SK-N-SH treated with all-trans-retinoic acid at 6 μM for 48 hours (cell line): ENCODE results near the gene KRTAP5-6.

Experiments
- CSDC2 ChIP-seq: fragments of 250-450 bp; sonication (Bioruptor Pico); IDR thresholded peaks from 2 replicates; pipeline ENCODE4 v1.5.0; 2020; ENCODE audit warnings: mild to moderate bottlenecking, moderate library complexity
- ESRRG ChIP-seq: fragments of 250-450 bp; sonication (Bioruptor Pico); IDR thresholded peaks from 2 replicates; pipeline ENCODE4 v1.6.1; 2021; ENCODE audit warnings: mild to moderate bottlenecking
- GLIS3 ChIP-seq: fragments of 250-450 bp; sonication (Bioruptor Pico); IDR thresholded peaks from 2 replicates; pipeline ENCODE4 v1.5.0; 2020; ENCODE audit warnings: mild to moderate bottlenecking, moderate library complexity
- PPARA ChIP-seq: fragments of 250-450 bp; sonication (Bioruptor Pico); IDR thresholded peaks from 2 replicates; pipeline ENCODE4 v1.5.0; 2020; ENCODE audit warnings: mild to moderate bottlenecking, borderline replicate concordance
- ZFP3 ChIP-seq: fragments of 250-450 bp; sonication (Bioruptor Pico); IDR thresholded peaks from 2 replicates; pipeline ENCODE4 v1.5.0; 2020; ENCODE audit warnings: mild to moderate bottlenecking, moderate library complexity
- ZFP30 ChIP-seq: fragments of 450-650 bp; formaldehyde crosslinking; IDR thresholded peaks from 2 replicates; pipeline ENCODE4 v1.5.0; 2022; ENCODE audit warnings: mild to moderate bottlenecking, moderate library complexity
- TF ChIP-seq, protein P1 (sequence below): fragments of 250-450 bp; sonication (Bioruptor Pico); IDR thresholded peaks from 2 replicates; pipeline ENCODE4 v1.8.0; 2021; ENCODE audit warnings: low read depth, mild to moderate bottlenecking, moderate library complexity, borderline replicate concordance
- TF ChIP-seq, protein P2 (sequence below): fragments of 250-450 bp; sonication (Bioruptor Pico); IDR thresholded peaks from 2 replicates; pipeline ENCODE4 v1.8.0; 2020; ENCODE audit warnings: mild to moderate bottlenecking, moderate library complexity, borderline replicate concordance
- TF ChIP-seq, protein P3 (sequence below): fragments of 250-450 bp; sonication (Bioruptor Pico); IDR thresholded peaks from 2 replicates; pipeline ENCODE4 v1.5.1; 2020; ENCODE audit warnings: low read depth, mild to moderate bottlenecking, moderate library complexity

DNA sequence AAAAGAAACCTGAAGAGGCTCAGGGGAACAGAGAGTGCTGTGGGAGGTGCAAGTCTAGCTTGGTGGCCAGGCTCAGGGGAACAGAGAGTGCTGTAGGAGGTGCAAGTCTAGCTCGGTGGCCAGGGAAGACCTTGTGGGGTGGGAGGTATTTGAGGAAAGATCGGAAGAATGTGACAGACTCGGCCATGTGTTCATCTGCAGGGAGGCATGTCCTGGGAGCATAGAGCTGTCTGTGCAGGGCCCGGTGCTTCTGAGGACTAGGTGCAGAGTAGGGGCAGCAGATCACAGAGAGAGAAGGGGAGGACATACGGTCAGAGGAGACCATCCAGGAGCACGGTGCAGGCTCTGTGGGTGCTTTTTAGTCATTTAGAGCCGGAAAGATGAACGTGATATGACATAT lies 42.6 kb downstream of the KRTAP5-6 start:
- TF ChIP-seq ESRRG (CRISPR knock-in tag) = no peak
- no peak for TF ChIP-seq ZFP30 (CRISPR knock-in tag)
- no peak for TF ChIP-seq CSDC2
- TF ChIP-seq, protein P1, sequence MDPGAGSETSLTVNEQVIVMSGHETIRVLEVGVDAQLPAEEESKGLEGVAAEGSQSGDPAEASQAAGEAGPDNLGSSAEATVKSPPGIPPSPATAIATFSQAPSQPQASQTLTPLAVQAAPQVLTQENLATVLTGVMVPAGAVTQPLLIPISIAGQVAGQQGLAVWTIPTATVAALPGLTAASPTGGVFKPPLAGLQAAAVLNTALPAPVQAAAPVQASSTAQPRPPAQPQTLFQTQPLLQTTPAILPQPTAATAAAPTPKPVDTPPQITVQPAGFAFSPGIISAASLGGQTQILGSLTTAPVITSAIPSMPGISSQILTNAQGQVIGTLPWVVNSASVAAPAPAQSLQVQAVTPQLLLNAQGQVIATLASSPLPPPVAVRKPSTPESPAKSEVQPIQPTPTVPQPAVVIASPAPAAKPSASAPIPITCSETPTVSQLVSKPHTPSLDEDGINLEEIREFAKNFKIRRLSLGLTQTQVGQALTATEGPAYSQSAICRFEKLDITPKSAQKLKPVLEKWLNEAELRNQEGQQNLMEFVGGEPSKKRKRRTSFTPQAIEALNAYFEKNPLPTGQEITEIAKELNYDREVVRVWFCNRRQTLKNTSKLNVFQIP = no peak
- no peak for TF ChIP-seq PPARA (CRISPR knock-in tag)
- TF ChIP-seq, protein P2, sequence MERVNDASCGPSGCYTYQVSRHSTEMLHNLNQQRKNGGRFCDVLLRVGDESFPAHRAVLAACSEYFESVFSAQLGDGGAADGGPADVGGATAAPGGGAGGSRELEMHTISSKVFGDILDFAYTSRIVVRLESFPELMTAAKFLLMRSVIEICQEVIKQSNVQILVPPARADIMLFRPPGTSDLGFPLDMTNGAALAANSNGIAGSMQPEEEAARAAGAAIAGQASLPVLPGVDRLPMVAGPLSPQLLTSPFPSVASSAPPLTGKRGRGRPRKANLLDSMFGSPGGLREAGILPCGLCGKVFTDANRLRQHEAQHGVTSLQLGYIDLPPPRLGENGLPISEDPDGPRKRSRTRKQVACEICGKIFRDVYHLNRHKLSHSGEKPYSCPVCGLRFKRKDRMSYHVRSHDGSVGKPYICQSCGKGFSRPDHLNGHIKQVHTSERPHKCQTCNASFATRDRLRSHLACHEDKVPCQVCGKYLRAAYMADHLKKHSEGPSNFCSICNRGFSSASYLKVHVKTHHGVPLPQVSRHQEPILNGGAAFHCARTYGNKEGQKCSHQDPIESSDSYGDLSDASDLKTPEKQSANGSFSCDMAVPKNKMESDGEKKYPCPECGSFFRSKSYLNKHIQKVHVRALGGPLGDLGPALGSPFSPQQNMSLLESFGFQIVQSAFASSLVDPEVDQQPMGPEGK = no peak
- TF ChIP-seq, protein P3, sequence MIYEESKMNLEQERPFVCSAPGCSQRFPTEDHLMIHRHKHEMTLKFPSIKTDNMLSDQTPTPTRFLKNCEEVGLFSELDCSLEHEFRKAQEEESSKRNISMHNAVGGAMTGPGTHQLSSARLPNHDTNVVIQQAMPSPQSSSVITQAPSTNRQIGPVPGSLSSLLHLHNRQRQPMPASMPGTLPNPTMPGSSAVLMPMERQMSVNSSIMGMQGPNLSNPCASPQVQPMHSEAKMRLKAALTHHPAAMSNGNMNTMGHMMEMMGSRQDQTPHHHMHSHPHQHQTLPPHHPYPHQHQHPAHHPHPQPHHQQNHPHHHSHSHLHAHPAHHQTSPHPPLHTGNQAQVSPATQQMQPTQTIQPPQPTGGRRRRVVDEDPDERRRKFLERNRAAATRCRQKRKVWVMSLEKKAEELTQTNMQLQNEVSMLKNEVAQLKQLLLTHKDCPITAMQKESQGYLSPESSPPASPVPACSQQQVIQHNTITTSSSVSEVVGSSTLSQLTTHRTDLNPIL (CRISPR knock-in tag) = no peak
- TF ChIP-seq GLIS3 (CRISPR knock-in tag) = no peak
- no peak for TF ChIP-seq ZFP3 (CRISPR knock-in tag)
